Measurements from ENCODE around the gene NAA80. TPM values are rescaled to one million over a fixed set of nuclear protein-coding genes. Genes with fewer than 3 reads are reported as not detected.

NAA80 gene
- total RNA-seq, 1 donor from 2014 or later = 20.1 TPM

GRCh38 chr3:50330330-50330729, 31.1 kb upstream of the NAA80 start:
- no peak for DNase-seq (ENCODE audit: low read depth)

DNA sequence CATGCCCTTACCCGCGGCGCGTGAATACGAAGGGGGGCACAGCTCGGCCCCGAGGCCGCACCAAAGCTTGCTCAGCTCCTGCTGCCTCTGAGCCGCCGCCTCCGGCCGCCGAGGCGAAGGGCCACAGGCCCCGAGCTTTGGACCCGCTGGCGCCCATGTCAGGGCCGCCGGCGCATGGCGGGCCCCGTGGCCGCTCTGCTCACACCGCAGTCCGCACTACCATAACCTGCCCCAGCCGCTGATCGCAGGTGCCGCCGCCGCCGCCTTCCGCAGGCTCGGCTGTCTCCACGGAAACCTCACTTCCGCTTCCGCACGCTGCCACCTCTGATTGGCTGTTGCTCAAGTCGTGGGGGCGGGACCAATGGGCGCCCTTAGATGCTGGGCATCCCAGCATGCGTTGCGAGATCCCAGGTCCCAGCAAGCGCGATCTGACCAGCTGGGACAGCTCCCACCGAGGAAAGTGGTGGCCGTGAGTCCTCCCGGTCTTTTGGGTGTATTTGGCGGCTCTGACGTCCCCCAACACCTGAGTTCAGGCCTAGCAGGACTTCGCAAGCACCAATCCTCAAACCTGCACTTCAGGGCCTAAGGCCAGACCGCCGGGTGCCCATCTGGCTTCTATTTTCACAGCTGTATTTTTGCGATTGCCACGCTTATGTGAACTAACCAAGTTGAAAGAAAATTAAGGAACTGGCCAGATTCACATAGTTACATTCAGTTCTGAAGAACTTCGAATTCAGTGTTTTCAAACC, 28.9 kb upstream of the NAA80 start, which contains the start of gene TUSC2:
Gene TUSC2, minus strand, starts transcription at position 281 of the 749 bp plus-strand sequence. Its CDS starts 124 bp downstream, at position 157.
- peak; percentile 98 for DNase-seq (ENCODE audit: low read depth)

- no peak for DNase-seq (ENCODE audit: low read depth)
Measured at GRCh38 chr3:50327129-50327528, 27.9 kb upstream of the NAA80 start.

- DNase-seq (ENCODE audit: low read depth) = no peak
Measured at GRCh38 chr3:50326182-50326541, 27.0 kb upstream of the NAA80 start.

DNA sequence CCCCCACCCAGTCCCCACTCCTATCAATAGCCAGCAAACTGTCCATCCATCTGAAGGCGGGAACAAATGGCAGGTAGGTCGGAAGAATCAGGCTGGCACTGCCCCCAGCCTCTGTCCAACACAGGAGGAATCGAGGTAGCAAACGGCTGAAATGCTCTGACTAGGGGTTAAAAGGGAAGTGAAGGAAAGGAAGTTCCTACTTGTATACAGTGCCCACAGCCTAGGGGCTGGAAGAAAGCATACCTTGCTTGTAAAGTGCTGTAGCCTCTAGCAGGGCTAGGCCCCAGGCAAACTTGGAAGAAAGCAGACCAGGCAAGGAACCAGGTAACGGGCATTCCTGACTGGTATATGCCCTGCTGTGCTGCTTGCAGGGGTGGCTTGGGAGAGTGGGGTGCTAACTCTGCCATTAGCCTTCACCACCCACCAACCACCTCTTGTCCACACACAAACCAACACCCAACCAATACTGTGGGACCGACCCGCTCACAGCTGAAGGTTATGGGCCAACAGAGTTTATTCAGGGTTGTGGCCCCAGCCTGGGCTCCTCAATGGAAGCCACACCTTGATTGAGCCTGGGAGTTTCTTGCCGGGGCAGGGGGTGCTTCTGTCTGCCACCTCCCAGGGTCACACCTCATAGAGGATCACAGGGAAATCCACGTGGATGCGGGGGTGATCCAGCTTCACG, 26.4 kb upstream of the NAA80 start:
- no peak for DNase-seq (ENCODE audit: low read depth)

GRCh38 chr3:50325113-50325480, 25.9 kb upstream of the NAA80 start:
- DNase-seq (ENCODE audit: low read depth) = no peak

GRCh38 chr3:50324351-50325112, 25.3 kb upstream of the NAA80 start:
- DNase-seq (ENCODE audit: low read depth) = peak; percentile 73

DNA sequence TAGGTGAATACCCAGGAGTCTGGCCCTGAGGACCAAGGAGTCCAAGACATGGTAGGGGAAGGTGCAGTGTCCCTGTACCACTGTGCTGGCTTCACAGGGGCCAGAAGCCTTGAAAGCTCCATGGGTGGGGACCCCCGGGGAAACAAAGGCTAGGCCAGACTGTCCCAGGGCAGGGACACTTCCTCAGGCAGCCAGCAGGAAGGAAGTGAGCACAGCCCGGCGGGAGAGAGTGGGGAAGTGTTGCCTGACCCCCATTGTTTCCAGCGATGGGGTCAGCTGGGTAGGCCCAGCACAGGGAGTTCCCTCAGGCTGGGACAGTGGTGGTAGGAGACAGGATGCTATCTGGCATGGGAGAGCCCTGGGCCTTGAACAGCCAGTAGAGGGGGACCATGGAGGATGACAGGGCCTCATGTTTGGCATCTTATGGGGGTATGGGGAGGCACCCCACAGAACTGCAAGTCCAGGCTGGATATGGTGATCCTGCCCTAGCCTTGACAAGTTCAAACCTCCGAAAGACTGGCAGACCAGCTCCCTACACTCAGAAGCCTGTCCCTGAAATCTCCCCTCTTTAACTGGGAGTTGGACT, 24.5 kb upstream of the NAA80 start:
- DNase-seq (ENCODE audit: low read depth) = no peak

GRCh38 chr3:50323092-50323600, 23.9 kb upstream of the NAA80 start:
- no peak for DNase-seq (ENCODE audit: low read depth)

GRCh38 chr3:50322386-50323091, 23.3 kb upstream of the NAA80 start, which contains the start of gene HYAL2:
Gene HYAL2, minus strand, starts transcription at chr3:50322745. Its CDS starts 2,256 bp downstream, at chr3:50320489.
- DNase-seq (ENCODE audit: low read depth) = no peak

GRCh38 chr3:50322115-50322385, 22.8 kb upstream of the NAA80 start:
- DNase-seq (ENCODE audit: low read depth) = no peak

- DNase-seq (ENCODE audit: low read depth) = peak; percentile 93
Measured at GRCh38 chr3:50321336-50322114, 22.3 kb upstream of the NAA80 start.

DNA sequence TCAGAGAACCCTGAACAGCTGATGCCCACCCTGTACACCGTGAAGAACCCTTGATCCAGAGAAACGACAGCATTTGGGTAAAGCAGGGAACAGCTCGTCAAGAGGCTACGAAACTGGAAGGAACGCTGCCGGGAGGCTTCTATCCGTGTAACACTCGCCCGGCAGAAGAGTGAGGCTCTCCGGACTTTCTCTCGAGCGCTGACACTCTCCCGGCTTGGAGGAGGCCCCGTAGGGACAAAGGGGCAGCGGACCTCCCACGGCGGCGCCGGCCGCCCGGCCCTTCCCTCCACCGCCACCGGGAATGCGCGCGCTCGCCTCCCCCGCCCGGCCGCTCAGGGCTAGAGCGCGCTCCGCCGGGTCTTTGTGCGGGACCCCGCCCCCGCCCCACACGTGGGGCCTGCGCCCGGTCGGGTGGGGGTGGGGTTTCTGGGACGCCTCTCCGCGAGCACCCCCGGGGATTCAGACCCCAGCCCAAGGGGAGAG, 21.7 kb upstream of the NAA80 start:
- peak; percentile 84 for DNase-seq (ENCODE audit: low read depth)

DNA sequence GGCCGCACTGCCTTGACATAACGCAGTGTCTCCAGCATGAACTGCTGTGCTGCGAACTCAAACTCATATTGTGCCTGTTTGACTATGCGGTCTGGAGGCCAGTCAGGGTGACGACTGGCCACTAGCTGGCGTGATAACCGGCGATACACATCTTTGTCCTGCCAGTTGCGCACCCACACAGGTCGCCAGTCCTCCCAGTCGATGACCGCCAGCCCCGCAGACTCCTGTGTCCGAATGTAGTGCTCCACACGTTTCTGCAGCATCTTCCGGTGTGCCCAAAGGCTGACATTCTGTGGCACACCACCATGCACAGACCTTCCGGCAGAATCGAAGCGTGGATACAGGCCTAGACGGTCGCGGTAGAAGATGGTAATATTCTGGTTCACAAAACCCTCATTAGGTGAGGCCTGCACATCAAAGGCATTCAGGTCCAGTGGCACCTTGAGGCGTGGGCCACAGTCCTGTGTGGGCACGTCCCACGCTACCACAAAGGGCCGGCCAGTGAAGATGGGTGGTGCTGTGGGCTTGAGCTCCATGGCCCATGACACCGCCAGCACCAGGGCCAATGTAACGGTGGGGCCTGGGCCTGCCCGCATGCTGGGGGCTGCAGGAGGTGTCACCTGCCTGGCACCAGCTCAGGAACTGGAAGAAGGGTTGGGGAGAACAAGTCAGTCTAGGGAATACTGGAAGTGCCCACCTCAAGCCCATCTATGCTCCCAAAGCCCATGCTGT, 20.9 kb upstream of the NAA80 start:
- no peak for DNase-seq (ENCODE audit: low read depth)

- DNase-seq (ENCODE audit: low read depth) = no peak
Measured at GRCh38 chr3:50319181-50319893, 20.1 kb upstream of the NAA80 start.

- no peak for DNase-seq (ENCODE audit: low read depth)
Measured at GRCh38 chr3:50318615-50319014, 19.4 kb upstream of the NAA80 start.

- DNase-seq (ENCODE audit: low read depth) = no peak
Measured at GRCh38 chr3:50318163-50318562, 19.0 kb upstream of the NAA80 start.

- DNase-seq (ENCODE audit: low read depth) = no peak
Measured at GRCh38 chr3:50317300-50317699, 18.1 kb upstream of the NAA80 start.
